Esophagus squamous epithelium (tissue), 5 donors: ENCODE data around the gene GPBP1L1. TPM values are rescaled to one million over a fixed set of nuclear protein-coding genes. Genes with fewer than 3 reads are reported as not detected.

ENCODE experiments used
- DNase-seq: peaks from one replicate; lab custom pipeline; 2025; lab: John Stamatoyannopoulos, UW
- H3K27ac ChIP-seq, 4 donors: fragments of 200-600 bp; sonication (generic); one replicate each; pipeline ENCODE4 v1.5.1; 2016 to 2019; ENCODE audit warnings: mild to moderate bottlenecking in 1 of 4
- H3K27me3 ChIP-seq, 4 donors: fragments of 200-600 bp; sonication (generic); 1 replicate in 3 of 4; 2 replicates in 1 of 4; pipeline versions ENCODE4 v1.5.1 to v1.6.0; 2017 to 2021; ENCODE audit warnings: antibody characterized with exemption in 1 of 4
- H3K36me3 ChIP-seq, 3 donors: fragments of 200-600 bp; sonication (generic); one replicate each; pipeline ENCODE4 v1.5.1; 2016 to 2019
- H3K4me1 ChIP-seq, 3 donors: fragments of 200-600 bp; sonication (generic); one replicate each; pipeline ENCODE4 v1.5.1; 2017 to 2019
- H3K4me3 ChIP-seq, 4 donors: fragments of 200-600 bp; sonication (generic); 1 replicate in 3 of 4; 2 replicates in 1 of 4; pipeline ENCODE4 v1.5.1; 2016 to 2019; ENCODE audit warnings: mild to moderate bottlenecking in 2 of 4, moderate library complexity in 1 of 4
- H3K9me3 ChIP-seq, 3 donors: fragments of 200-600 bp; sonication (generic); one replicate each; pipeline ENCODE4 v1.5.1; 2016 to 2019
- CTCF ChIP-seq, 6 experiments: fragments of 450-650 bp in 4 of 6; fragments of 200-600 bp in 2 of 6; sonication (generic) in 2 of 6; IDR thresholded peaks; one replicate each; pipeline ENCODE4 v1.5.1; 2016 to 2019; ENCODE audit warnings: antibody characterized with exemption in 6 of 6, mild to moderate bottlenecking in 4 of 6, moderate library complexity in 4 of 6
- POLR2A ChIP-seq, 4 donors: fragments of 450-650 bp; IDR thresholded peaks; one replicate each; pipeline ENCODE4 v1.6.1; 2017; ENCODE audit warnings: antibody characterized with exemption in 4 of 4, mild to moderate bottlenecking in 4 of 4, moderate library complexity in 3 of 4
- WGBS, 2 donors: methylation state at CpG; one replicate each; pipeline ENCODE4 v1.1.5; 2018; 5-methylcytosine and 5-hydroxymethylcytosine counted together
- intact Hi-C: fragments of 100-400 bp; cut with DNase I; formaldehyde crosslinking; loops from one replicate; pipeline ENCODE4 v1.15.0; 2022
- total RNA-seq, 4 donors: library from RNA; depleted of rRNA; stranded (reverse); fragments of >200 nt; gene quantifications; one replicate each; pipeline ENCODE4 v1.1.0, GENCODE V29; 2016
- donor health status: DM: yes; HTN: yes; CAD: no.

The GPBP1L1 gene
- total RNA-seq, 4 donors from 2014 or later, result 67.3 to 139 (median 97.7) TPM

- TF ChIP-seq POLR2A (IDR thresholded peaks at IDR 0.05) (no peak), CTCF (IDR thresholded peaks at IDR 0.05) (no peak)
- WGBS, 2 donors, result 82 to 85% methylated on average over 5 of the region's 5 CpGs
- no peaks in the 10 kb centered on the region for H3K9me3 ChIP-seq
- H3K4me3 ChIP-seq, result no peak overlapping the region
- DNase-seq, result no peak
- H3K27me3 ChIP-seq, result no peaks in the 10 kb centered on the region
- H3K4me1 ChIP-seq, result peaks cover 9 to 85% (median 36%) of the 10 kb centered on the region in 3 donors
- H3K36me3 ChIP-seq, result peaks cover 0 to 11% (median 0%) of the 10 kb centered on the region in 3 donors
- intact Hi-C loops, result no loop called here
- H3K27ac ChIP-seq, result no peak overlapping the region
These were observed 11.9 kb downstream of the GPBP1L1 start for GRCh38 chr1:45674478-45674877.

- Histone ChIP-seq H3K4me1 (peaks cover 4 to 85% (median 34%) of the 10 kb centered on the region in 3 donors), H3K9me3 (no peaks in the 10 kb centered on the region), H3K36me3 (peaks cover 0 to 11% (median 0%) of the 10 kb centered on the region in 3 donors), H3K4me3 (no peak overlapping the region), H3K27ac (no peak overlapping the region), H3K27me3 (no peaks in the 10 kb centered on the region)
- TF ChIP-seq POLR2A (IDR thresholded peaks at IDR 0.05) (no peak), CTCF (IDR thresholded peaks at IDR 0.05) (no peak)
- intact Hi-C loops, result no loop called here
- WGBS, 2 donors, result 93 to 95% methylated on average over 4 of the region's 4 CpGs
- no peak for DNase-seq
These were observed 12.4 kb downstream of the GPBP1L1 start for GRCh38 chr1:45673956-45674355.

GRCh38 chr1:45669859-45670655 is 16.3 kb downstream of the GPBP1L1 start:
- H3K4me1 ChIP-seq, result peaks cover 0 to 63% (median 16%) of the 10 kb centered on the region in 3 donors

GRCh38 chr1:45669379-45669778 is 17.0 kb downstream of the GPBP1L1 start:
- DNase-seq, result no peak
- Histone ChIP-seq H3K4me3 (no peak overlapping the region), H3K9me3 (no peaks in the 10 kb centered on the region), H3K4me1 (peaks cover 0 to 61% (median 13%) of the 10 kb centered on the region in 3 donors), H3K36me3 (peaks cover 0 to 16% (median 0%) of the 10 kb centered on the region in 3 donors), H3K27ac (peak overlapping the region in 1 of 4 donors; percentile 0), H3K27me3 (no peaks in the 10 kb centered on the region)
- TF ChIP-seq CTCF (IDR thresholded peaks at IDR 0.05), result no peak
- no peak for TF ChIP-seq POLR2A (IDR thresholded peaks at IDR 0.05)
- intact Hi-C loops, result no loop called here
- 47 to 56% methylated on average over 1 of the region's 1 CpG for WGBS, 2 donors

More at GRCh38 chr1:45669859-45670655, 16.3 kb downstream of the GPBP1L1 start:
- TF ChIP-seq CTCF (IDR thresholded peaks at IDR 0.05) (no peak), POLR2A (IDR thresholded peaks at IDR 0.05) (no peak)
- Histone ChIP-seq H3K9me3 (no peaks in the 10 kb centered on the region), H3K36me3 (peaks cover 0 to 11% (median 0%) of the 10 kb centered on the region in 3 donors), H3K27me3 (no peaks in the 10 kb centered on the region), H3K27ac (no peak overlapping the region), H3K4me3 (no peak overlapping the region)
- DNase-seq, result no peak
- intact Hi-C loops, result no loop called here
- 65 to 70% methylated on average over 6 of the region's 6 CpGs for WGBS, 2 donors

- WGBS, 2 donors, result 90 to 92% methylated on average over 4 of the region's 4 CpGs
These were observed 17.8 kb downstream of the GPBP1L1 start for GRCh38 chr1:45668526-45668925.

More at GRCh38 chr1:45668526-45668925, 17.8 kb downstream of the GPBP1L1 start:
- TF ChIP-seq CTCF (IDR thresholded peaks at IDR 0.05) (no peak), POLR2A (IDR thresholded peaks at IDR 0.05) (no peak)
- Histone ChIP-seq H3K9me3 (no peaks in the 10 kb centered on the region), H3K36me3 (peaks cover 0 to 20% (median 0%) of the 10 kb centered on the region in 3 donors), H3K27me3 (no peaks in the 10 kb centered on the region), H3K4me3 (no peak overlapping the region), H3K27ac (no peak overlapping the region), H3K4me1 (peaks cover 0 to 55% (median 13%) of the 10 kb centered on the region in 3 donors)
- intact Hi-C loops, result no loop called here
- DNase-seq, result no peak
